GM23338 (cell line): ENCODE measurements around the gene GPR39.

ENCODE experiments used
- CREB1 ChIP-seq: fragments of 250-450 bp; sonication (Bioruptor Pico); IDR thresholded peaks from 2 replicates; pipeline ENCODE4 v1.5.0; 2020; ENCODE audit warnings: low read depth, mild to moderate bottlenecking, moderate library complexity
- CTCF ChIP-seq, 2 experiments: fragments of 200-600 bp in 1 of 2; sonication (generic) in 1 of 2; conservative IDR thresholded peaks; 2 replicates each; pipeline versions ENCODE4 v1.5.1 to v1.6.1; 2016 to 2017; ENCODE audit warnings: antibody characterized with exemption in 2 of 2, low read depth in 2 of 2, mild to moderate bottlenecking in 2 of 2, moderate library complexity in 1 of 2
- EZH2phosphoT487 ChIP-seq: fragments of 200-600 bp; sonication (generic); IDR thresholded peaks from one replicate; pipeline ENCODE4 v1.8.1; 2018; ENCODE audit warnings: antibody characterized with exemption; ENCODE audit not compliant: unreplicated experiment
- JUNB ChIP-seq: IDR thresholded peaks from one replicate; pipeline ENCODE4 v1.6.1; 2016; ENCODE audit warnings: antibody characterized with exemption; ENCODE audit not compliant: unreplicated experiment
- POLR2AphosphoS5 ChIP-seq: IDR thresholded peaks from 2 replicates; pipeline ENCODE4 v1.6.1; 2016; ENCODE audit warnings: antibody characterized with exemption, low read depth
- STAT1 ChIP-seq: IDR thresholded peaks from one replicate; pipeline ENCODE4 v1.6.1; 2016; ENCODE audit warnings: antibody characterized with exemption; ENCODE audit not compliant: unreplicated experiment
- ZNF114 ChIP-seq: fragments of 250-450 bp; sonication (Bioruptor Pico); IDR thresholded peaks from 2 replicates; pipeline ENCODE4 v1.5.0; 2020; ENCODE audit warnings: mild to moderate bottlenecking, moderate library complexity

GRCh38 chr2:132604561-132604960 lies 188.0 kb downstream of the GPR39 start:
- TF ChIP-seq EZH2phosphoT487 (no peak), JUNB (no peak), CREB1 (CRISPR knock-in tag) (no peak), ZNF114 (CRISPR knock-in tag) (no peak), CTCF (conservative IDR thresholded peaks at IDR 0.05; ENCODE audit: low read depth in 2 of 2) (no peak), POLR2AphosphoS5 (no peak), STAT1 (no peak)
